ENCODE results near the gene NDFIP1. TPM values are rescaled to one million over a fixed set of nuclear protein-coding genes. Genes with fewer than 3 reads are reported as not detected.

Gene NDFIP1
- total RNA-seq, 1 experiment from 2014 or later: 40.9 TPM

DNA sequence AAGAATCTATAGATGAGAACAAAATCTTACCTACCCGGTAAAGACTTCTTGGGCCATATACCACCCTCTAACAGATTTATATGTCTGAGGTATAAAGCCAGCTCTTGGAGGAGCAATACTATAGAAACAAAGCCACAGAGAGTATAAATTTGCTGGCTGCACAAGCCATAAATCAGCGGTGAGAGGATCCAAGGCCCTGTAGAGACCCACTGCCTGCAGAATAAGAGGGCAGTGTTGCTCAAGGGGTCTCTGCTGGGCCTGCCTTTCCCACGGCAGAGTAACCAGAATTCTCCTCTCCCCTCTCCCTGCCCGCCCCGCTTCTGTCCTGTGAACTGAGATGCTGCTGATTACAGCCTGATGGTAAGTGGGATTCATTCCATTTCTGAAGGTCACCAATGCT, 89.2 kb downstream of the NDFIP1 start:
- POLR2A ChIA-PET: no interaction called here

DNA sequence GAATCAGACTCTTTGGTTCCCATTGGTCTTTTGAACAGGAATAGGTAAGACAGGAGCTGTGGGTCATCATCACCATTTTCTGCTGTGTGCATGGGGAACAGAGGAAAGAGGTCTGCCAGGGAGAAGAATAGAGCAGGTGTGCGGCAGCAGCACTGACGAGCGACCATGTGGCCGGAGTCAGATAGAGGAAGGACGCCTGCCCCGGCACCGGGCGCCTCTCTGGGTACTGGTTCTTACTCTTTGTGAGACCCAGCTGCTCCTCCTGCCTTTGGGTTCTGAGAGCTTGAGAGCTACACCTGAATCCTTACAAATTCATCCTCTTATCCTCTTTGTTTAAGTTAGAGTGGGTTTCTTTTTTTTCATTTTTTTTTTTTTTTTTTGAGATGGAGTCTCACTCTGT, 90.8 kb downstream of the NDFIP1 start:
- no peak for DNase-seq (ENCODE audit: low read depth, low spot score)
- ATAC-seq: no peak
- CTCF ChIA-PET: no interaction called here
- intact Hi-C loops (cut with micrococcal nuclease; ENCODE audit: unreplicated experiment) (no loop called here), in situ Hi-C loops (cut with HindIII; ENCODE audit: low pct_unique_long_range_greater_than_20kb, low sequenced_read_pairs) (no loop called here)
- no peaks in the 10 kb centered on the region for H3K36me3 ChIP-seq (ENCODE audit: control insufficient read depth, insufficient read depth, low read length)
- H3K9me3 ChIP-seq (ENCODE audit: control insufficient read depth, insufficient read depth, low read depth, low read length): no peaks in the 10 kb centered on the region
- H3K4me3 ChIP-seq (ENCODE audit: low read depth in 2 of 2, low read length in 2 of 2): no peak overlapping the region
- BruUV-seq (replicated peaks): no TSS peak
- TF ChIP-seq, protein P1, sequence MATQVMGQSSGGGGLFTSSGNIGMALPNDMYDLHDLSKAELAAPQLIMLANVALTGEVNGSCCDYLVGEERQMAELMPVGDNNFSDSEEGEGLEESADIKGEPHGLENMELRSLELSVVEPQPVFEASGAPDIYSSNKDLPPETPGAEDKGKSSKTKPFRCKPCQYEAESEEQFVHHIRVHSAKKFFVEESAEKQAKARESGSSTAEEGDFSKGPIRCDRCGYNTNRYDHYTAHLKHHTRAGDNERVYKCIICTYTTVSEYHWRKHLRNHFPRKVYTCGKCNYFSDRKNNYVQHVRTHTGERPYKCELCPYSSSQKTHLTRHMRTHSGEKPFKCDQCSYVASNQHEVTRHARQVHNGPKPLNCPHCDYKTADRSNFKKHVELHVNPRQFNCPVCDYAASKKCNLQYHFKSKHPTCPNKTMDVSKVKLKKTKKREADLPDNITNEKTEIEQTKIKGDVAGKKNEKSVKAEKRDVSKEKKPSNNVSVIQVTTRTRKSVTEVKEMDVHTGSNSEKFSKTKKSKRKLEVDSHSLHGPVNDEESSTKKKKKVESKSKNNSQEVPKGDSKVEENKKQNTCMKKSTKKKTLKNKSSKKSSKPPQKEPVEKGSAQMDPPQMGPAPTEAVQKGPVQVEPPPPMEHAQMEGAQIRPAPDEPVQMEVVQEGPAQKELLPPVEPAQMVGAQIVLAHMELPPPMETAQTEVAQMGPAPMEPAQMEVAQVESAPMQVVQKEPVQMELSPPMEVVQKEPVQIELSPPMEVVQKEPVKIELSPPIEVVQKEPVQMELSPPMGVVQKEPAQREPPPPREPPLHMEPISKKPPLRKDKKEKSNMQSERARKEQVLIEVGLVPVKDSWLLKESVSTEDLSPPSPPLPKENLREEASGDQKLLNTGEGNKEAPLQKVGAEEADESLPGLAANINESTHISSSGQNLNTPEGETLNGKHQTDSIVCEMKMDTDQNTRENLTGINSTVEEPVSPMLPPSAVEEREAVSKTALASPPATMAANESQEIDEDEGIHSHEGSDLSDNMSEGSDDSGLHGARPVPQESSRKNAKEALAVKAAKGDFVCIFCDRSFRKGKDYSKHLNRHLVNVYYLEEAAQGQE (IDR thresholded peaks at IDR 0.05; ENCODE audit: insufficient read depth in 1 of 2, low read depth in 2 of 2, low read length in 1 of 2): no peak
- TF ChIP-seq SIN3A (IDR thresholded peaks at IDR 0.05; ENCODE audit: borderline replicate concordance, insufficient read depth, low read depth, low read length): no peak
- TF ChIP-seq POLR2AphosphoS5 (IDR thresholded peaks at IDR 0.05; ENCODE audit: low read depth, low read length): no peak
- TF ChIP-seq TCF7L2 (IDR thresholded peaks at IDR 0.05; ENCODE audit: low read depth, low read length): no peak
- TF ChIP-seq, protein P2, sequence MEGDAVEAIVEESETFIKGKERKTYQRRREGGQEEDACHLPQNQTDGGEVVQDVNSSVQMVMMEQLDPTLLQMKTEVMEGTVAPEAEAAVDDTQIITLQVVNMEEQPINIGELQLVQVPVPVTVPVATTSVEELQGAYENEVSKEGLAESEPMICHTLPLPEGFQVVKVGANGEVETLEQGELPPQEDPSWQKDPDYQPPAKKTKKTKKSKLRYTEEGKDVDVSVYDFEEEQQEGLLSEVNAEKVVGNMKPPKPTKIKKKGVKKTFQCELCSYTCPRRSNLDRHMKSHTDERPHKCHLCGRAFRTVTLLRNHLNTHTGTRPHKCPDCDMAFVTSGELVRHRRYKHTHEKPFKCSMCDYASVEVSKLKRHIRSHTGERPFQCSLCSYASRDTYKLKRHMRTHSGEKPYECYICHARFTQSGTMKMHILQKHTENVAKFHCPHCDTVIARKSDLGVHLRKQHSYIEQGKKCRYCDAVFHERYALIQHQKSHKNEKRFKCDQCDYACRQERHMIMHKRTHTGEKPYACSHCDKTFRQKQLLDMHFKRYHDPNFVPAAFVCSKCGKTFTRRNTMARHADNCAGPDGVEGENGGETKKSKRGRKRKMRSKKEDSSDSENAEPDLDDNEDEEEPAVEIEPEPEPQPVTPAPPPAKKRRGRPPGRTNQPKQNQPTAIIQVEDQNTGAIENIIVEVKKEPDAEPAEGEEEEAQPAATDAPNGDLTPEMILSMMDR (IDR thresholded peaks at IDR 0.05): no peak
- no peaks in the 10 kb centered on the region for H3K27me3 ChIP-seq (ENCODE audit: control insufficient read depth, insufficient read depth, low read length)
- POLR2A ChIA-PET: no interaction called here
- H3K27ac ChIP-seq (ENCODE audit: low read length): no peak overlapping the region
- no peaks in the 10 kb centered on the region for H3K4me1 ChIP-seq (ENCODE audit: control insufficient read depth, insufficient read depth, low read length)

More for the DNA sequence above, 89.2 kb downstream of the NDFIP1 start:
- no peaks in the 10 kb centered on the region for H3K36me3 ChIP-seq (ENCODE audit: control insufficient read depth, insufficient read depth, low read length)
- ATAC-seq (no peak), DNase-seq (ENCODE audit: low read depth, low spot score) (no peak)
- H3K4me3 ChIP-seq (ENCODE audit: low read depth in 2 of 2, low read length in 2 of 2): no peak overlapping the region
- TF ChIP-seq, protein P1 (IDR thresholded peaks at IDR 0.05; ENCODE audit: insufficient read depth in 1 of 2, low read depth in 2 of 2, low read length in 1 of 2): no peak
- TF ChIP-seq, protein P2 (IDR thresholded peaks at IDR 0.05): no peak
- no peaks in the 10 kb centered on the region for H3K27me3 ChIP-seq (ENCODE audit: control insufficient read depth, insufficient read depth, low read length)
- BruUV-seq (replicated peaks): no TSS peak
- intact Hi-C loops (cut with micrococcal nuclease; ENCODE audit: unreplicated experiment): no loop called here
- H3K4me1 ChIP-seq (ENCODE audit: control insufficient read depth, insufficient read depth, low read length): no peaks in the 10 kb centered on the region
- H3K9me3 ChIP-seq (ENCODE audit: control insufficient read depth, insufficient read depth, low read depth, low read length): no peaks in the 10 kb centered on the region
- CTCF ChIA-PET: no interaction called here
- no peak overlapping the region for H3K27ac ChIP-seq (ENCODE audit: low read length)
- in situ Hi-C loops (cut with HindIII; ENCODE audit: low pct_unique_long_range_greater_than_20kb, low sequenced_read_pairs): no loop called here
